GM21723 (cell line): ENCODE data around the gene AGAP2.
"Not testable (repeated sequence)": the region's sequence is repeated elsewhere in the genome, so short reads cannot be mapped to it uniquely, and the experiment has no call there.

Experiments used
- ATAC-seq: cut with Tn5 transposase; IDR thresholded peaks from one replicate; pipeline ENCODE4 v1.9.1; 2021; ENCODE audit warnings: mild to moderate bottlenecking, moderate library complexity; ENCODE audit not compliant: unreplicated experiment

Gene AGAP2

GRCh38 chr12:57724003-57724935 lies 14.3 kb downstream of the AGAP2 start:
- no peak for ATAC-seq

GRCh38 chr12:57723630-57723962 lies 14.9 kb downstream of the AGAP2 start:
- no peak for ATAC-seq

GRCh38 chr12:57722716-57723629 lies 15.6 kb downstream of the AGAP2 start:
- ATAC-seq = no peak

GRCh38 chr12:57721846-57722608 lies 16.5 kb downstream of the AGAP2 start:
- ATAC-seq = not testable (repeated sequence)

GRCh38 chr12:57720606-57721595 lies 17.6 kb downstream of the AGAP2 start:
- no peak for ATAC-seq

GRCh38 chr12:57719777-57720605 lies 18.6 kb downstream of the AGAP2 start:
- ATAC-seq = no peak

GRCh38 chr12:57718641-57719528 lies 19.7 kb downstream of the AGAP2 start:
- no peak for ATAC-seq

- no peak for ATAC-seq
Measured at GRCh38 chr12:57717846-57718640, 20.5 kb downstream of the AGAP2 start.

- no peak for ATAC-seq
Measured at GRCh38 chr12:57717131-57717530, 21.4 kb downstream of the AGAP2 start.

- no peak for ATAC-seq
Measured at GRCh38 chr12:57716305-57716704, 22.2 kb downstream of the AGAP2 start.

GRCh38 chr12:57715786-57716185 lies 22.8 kb downstream of the AGAP2 start:
- ATAC-seq = no peak

GRCh38 chr12:57715036-57715748 lies 23.4 kb downstream of the AGAP2 start:
- not testable (repeated sequence) for ATAC-seq

GRCh38 chr12:57713209-57713608 lies 25.3 kb downstream of the AGAP2 start:
- no peak for ATAC-seq

- no peak for ATAC-seq
Measured at GRCh38 chr12:57712701-57713100, 25.8 kb downstream of the AGAP2 start.

GRCh38 chr12:57708296-57708695 lies 30.2 kb downstream of the AGAP2 start:
- no peak for ATAC-seq

- ATAC-seq = no peak
Measured at GRCh38 chr12:57707250-57707649, 31.3 kb downstream of the AGAP2 start.
